Erythroblast (primary cell): Measurements from ENCODE around the gene CRYBG1.

Experiments used
- GATA1 ChIP-seq: IDR thresholded peaks from 2 replicates; pipeline ENCODE4 v1.6.1; 2011; ENCODE audit warnings: low read depth, mild to moderate bottlenecking, control low read depth, low read length, moderate library complexity
- POLR2A ChIP-seq: IDR thresholded peaks from 2 replicates; pipeline ENCODE4 v1.6.1; 2011; ENCODE audit warnings: mild to moderate bottlenecking, low read length

DNA sequence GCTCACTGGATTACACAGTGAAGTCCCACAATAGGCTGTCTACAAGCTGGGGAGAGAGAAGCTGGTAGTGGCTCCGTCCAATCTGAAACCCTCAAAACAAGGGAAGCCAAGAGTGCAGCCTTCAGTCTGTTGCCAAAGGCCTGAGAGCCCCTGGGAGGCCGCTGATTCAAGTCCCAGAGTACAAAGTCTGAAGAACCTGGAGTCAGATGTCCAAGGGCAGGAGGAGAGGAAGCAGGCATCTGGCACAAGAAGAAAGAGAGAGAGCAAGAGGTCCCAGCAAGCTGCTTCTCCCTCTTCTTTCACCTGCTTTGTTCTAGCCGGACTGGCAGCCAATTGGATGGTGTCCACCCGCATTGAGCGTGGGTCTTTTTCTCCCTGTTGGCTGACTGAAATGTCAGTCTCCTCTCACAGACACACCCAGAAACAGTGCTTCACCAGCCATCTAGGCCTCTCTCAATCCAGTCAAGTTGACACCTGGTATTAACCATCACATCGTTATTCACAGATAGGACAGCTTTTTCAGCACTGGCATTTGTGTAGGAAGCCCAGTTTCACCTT is 51.2 kb downstream of the CRYBG1 start:
- TF ChIP-seq POLR2A (no peak), GATA1 (no peak)
